Cardiac fibroblast (primary cell): ENCODE results near the gene PTPRG.
"Not testable (repeated sequence)": the region's sequence is repeated elsewhere in the genome, so short reads cannot be mapped to it uniquely, and the experiment has no call there.

Source experiments
- DNase-seq, 2 donors: peaks; one replicate each; pipeline versions ENCODE4 v3.0.0 to v3.0.0-alpha.2; 2010; ENCODE audit warnings: low read depth in 2 of 2
- H3K4me3 ChIP-seq, 2 donors: replicated peaks in 1 of 2; 1 replicate in 1 of 2; 2 replicates in 1 of 2; pipeline ENCODE4 v1.5.1; 2011; ENCODE audit warnings: low read depth in 2 of 2, low read length in 2 of 2, mild to moderate bottlenecking in 2 of 2, moderate library complexity in 1 of 2
- CTCF ChIP-seq: IDR thresholded peaks from one replicate; pipeline ENCODE4 v1.5.1; 2011; ENCODE audit warnings: low read depth, mild to moderate bottlenecking, low read length, inconsistent platforms

Gene PTPRG

GRCh38 chr3:62035402-62036057 is 474.2 kb downstream of the PTPRG start:
- no peak overlapping the region for H3K4me3 ChIP-seq
- TF ChIP-seq CTCF = no peak
- DNase-seq = no peak

GRCh38 chr3:62036726-62037125 is 475.4 kb downstream of the PTPRG start:
- no peak for TF ChIP-seq CTCF
- DNase-seq = no peak
- no peak overlapping the region for H3K4me3 ChIP-seq

- H3K4me3 ChIP-seq, DNase-seq: not testable (repeated sequence)
Measured at GRCh38 chr3:62038798-62039197, 477.4 kb downstream of the PTPRG start.

- no peak for TF ChIP-seq CTCF
- no peak for DNase-seq
Measured at GRCh38 chr3:62039586-62039985, 478.2 kb downstream of the PTPRG start.

GRCh38 chr3:62041681-62042080 is 480.3 kb downstream of the PTPRG start:
- TF ChIP-seq CTCF = no peak
- DNase-seq = no peak
- H3K4me3 ChIP-seq = no peak overlapping the region

More at GRCh38 chr3:62039586-62039985, 478.2 kb downstream of the PTPRG start:
- H3K4me3 ChIP-seq = no peak overlapping the region

GRCh38 chr3:62044874-62045411 is 483.6 kb downstream of the PTPRG start:
- TF ChIP-seq CTCF = no peak
- no peak for DNase-seq
- H3K4me3 ChIP-seq = no peak overlapping the region

GRCh38 chr3:62046326-62046725 is 485.0 kb downstream of the PTPRG start:
- DNase-seq = peak; percentile 24 to 36
- no peak overlapping the region for H3K4me3 ChIP-seq
- TF ChIP-seq CTCF = no peak
